ENCODE measurements around the gene ADAMTS3.

- TF ChIP-seq POLR2A (IDR thresholded peaks at IDR 0.05; ENCODE audit: low read length) (no peak), GATA1 (IDR thresholded peaks at IDR 0.05; ENCODE audit: low read depth, low read length) (no peak)
These were observed 16.6 kb downstream of the ADAMTS3 start for GRCh38 chr4:72552447-72552846.

Measured in erythroblast (primary cell).